Mucosa of descending colon (tissue), 3 donors: ENCODE measurements around the gene ERBB4. TPM values are rescaled to one million over a fixed set of nuclear protein-coding genes. Genes with fewer than 3 reads are reported as not detected.

Experiments
- ATAC-seq: fragments of 200-7000 bp; cut with Tn5 transposase; one replicate; pipeline ENCODE4 v1.9.1; 2020; ENCODE audit warnings: mild to moderate bottlenecking, moderate library complexity
- DNase-seq, 3 donors: peaks; one replicate each; pipeline ENCODE4 v3.0.0-alpha.2; 2020
- H3K36me3 ChIP-seq: fragments of 200-600 bp; one replicate; pipeline ENCODE4 v1.8.0; 2021; ENCODE audit warnings: low read depth, mild to moderate bottlenecking
- H3K4me1 ChIP-seq: fragments of 200-600 bp; one replicate; pipeline ENCODE4 v1.8.0; 2021; ENCODE audit warnings: low read depth, mild to moderate bottlenecking
- H3K4me3 ChIP-seq: fragments of 200-600 bp; one replicate; pipeline ENCODE4 v1.8.0; 2021; ENCODE audit warnings: mild to moderate bottlenecking
- H3K9me3 ChIP-seq: fragments of 200-600 bp; one replicate; pipeline ENCODE4 v1.8.0; 2021; ENCODE audit warnings: mild to moderate bottlenecking
- intact Hi-C, 2 donors: fragments of 100-400 bp; cut with DNase I in 1 of 2; cut with micrococcal nuclease in 1 of 2; formaldehyde crosslinking; loops; one replicate each; pipeline versions ENCODE4 v1.11.0 to v1.11.1; 2022; cut with DNase I, micrococcal nuclease
- total RNA-seq, 3 donors: library from RNA; stranded (reverse); fragmentation: NEBNext Ultra II Directional in 2 of 3; extraction: Animal tissue kit (Norgen Biotek cat#: 25700) in 2 of 3; gene quantifications; one replicate each; pipeline versions ENCODE4 v1.2.1 to v1.2.4, GENCODE V29; 2021 to 2023
- TF ChIP-seq, protein P1 (sequence below): fragments of 200-600 bp; IDR thresholded peaks from one replicate; pipeline ENCODE4 v1.8.0; 2022; ENCODE audit warnings: antibody characterized with exemption, mild to moderate bottlenecking
- donor health status: DM: no; HTN: no; CAD: no; lungs with moderate emphysema.
- donor health status: DM: no; HTN: no; CAD: no.
- donor health status: DM: no; HTN: yes; CAD: no.

Gene ERBB4
- total RNA-seq, 3 donors from 2014 or later, result 0.05 to 0.25 TPM; not detected in 1

- no peak overlapping the region for H3K4me3 ChIP-seq
- DNase-seq, result no peak
- intact Hi-C loops, result no loop called here
- no peaks in the 10 kb centered on the region for H3K9me3 ChIP-seq
- no peaks in the 10 kb centered on the region for H3K4me1 ChIP-seq
- ATAC-seq, result no peak
- no peaks in the 10 kb centered on the region for H3K36me3 ChIP-seq
- TF ChIP-seq, protein P1, sequence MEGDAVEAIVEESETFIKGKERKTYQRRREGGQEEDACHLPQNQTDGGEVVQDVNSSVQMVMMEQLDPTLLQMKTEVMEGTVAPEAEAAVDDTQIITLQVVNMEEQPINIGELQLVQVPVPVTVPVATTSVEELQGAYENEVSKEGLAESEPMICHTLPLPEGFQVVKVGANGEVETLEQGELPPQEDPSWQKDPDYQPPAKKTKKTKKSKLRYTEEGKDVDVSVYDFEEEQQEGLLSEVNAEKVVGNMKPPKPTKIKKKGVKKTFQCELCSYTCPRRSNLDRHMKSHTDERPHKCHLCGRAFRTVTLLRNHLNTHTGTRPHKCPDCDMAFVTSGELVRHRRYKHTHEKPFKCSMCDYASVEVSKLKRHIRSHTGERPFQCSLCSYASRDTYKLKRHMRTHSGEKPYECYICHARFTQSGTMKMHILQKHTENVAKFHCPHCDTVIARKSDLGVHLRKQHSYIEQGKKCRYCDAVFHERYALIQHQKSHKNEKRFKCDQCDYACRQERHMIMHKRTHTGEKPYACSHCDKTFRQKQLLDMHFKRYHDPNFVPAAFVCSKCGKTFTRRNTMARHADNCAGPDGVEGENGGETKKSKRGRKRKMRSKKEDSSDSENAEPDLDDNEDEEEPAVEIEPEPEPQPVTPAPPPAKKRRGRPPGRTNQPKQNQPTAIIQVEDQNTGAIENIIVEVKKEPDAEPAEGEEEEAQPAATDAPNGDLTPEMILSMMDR, result no peak
Measured at GRCh38 chr2:212032536-212033219, 505.9 kb downstream of the ERBB4 start.

DNA sequence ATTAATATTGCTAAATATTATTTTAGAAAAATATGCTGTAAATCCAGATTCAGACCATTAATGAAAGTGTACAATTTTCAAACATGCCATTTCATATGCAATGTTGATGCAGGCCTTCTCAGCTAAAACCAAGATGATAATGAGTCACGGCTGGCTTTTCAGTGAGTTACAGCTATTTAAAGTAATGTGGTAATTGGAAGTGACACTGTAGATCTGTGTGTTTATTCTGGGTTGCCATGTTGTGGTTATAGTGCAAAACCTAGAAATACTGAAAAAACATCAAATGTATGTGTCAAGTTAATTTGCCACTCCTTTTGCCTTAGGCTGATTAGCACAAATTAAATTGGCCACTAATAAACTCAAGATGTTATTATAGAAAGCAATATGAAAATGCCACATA lies 506.6 kb downstream of the ERBB4 start:
- TF ChIP-seq, protein P1, result no peak
- Histone ChIP-seq H3K9me3 (no peaks in the 10 kb centered on the region), H3K4me1 (no peaks in the 10 kb centered on the region), H3K36me3 (no peaks in the 10 kb centered on the region), H3K4me3 (no peak overlapping the region)
- DNase-seq, result no peak
- intact Hi-C loops, result no loop called here
- no peak for ATAC-seq

DNA sequence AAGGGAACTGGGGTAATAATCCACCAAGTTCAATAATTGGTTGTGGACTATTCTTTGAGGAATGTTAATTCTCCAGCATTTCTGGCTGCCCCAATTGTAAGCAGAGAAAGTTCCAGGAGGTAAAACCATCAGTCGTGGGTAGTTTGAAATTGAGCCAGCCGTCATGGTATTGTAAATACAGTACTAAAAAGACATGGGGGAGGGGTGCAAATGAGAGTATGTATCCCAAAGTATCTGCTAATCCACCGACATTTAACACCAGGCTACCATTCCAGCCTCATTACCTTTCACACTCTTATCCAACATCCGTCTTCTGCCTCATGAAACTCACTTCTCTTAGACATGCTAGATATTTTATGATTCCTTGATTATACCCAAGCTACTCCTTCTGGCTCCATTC lies 507.9 kb downstream of the ERBB4 start:
- ATAC-seq (no peak), DNase-seq (no peak)
- TF ChIP-seq, protein P1, result no peak
- H3K4me1 ChIP-seq, result no peaks in the 10 kb centered on the region
- H3K9me3 ChIP-seq, result no peaks in the 10 kb centered on the region
- no peak overlapping the region for H3K4me3 ChIP-seq
- intact Hi-C loops, result no loop called here
- no peaks in the 10 kb centered on the region for H3K36me3 ChIP-seq

DNA sequence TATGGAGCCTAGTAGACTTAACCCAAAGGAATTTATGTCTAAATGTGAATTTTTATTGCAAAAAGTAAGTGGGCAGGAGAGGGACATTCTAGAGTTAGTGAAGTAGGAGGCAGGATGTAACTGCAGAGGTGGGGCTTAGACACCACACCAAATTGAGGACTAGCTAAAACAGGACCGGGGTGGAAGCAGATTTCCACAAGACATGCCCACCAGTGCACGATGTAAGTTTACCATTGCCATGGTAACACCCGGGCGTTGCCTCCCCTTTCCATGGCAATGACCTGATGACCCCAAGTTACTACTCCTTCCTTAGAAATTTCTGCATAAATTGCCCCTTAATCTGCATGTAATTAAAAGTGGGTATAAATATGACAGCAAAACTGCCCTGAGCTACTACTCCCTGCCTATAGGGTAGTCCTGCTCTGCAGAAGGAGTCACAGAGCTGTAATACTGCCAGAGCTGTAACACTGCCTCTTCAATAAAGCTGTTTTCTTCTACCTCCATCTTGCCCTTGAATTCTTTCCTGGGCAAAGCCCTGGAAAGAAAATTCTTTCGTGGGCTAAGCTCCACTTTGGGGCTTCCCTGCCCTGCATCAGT lies 509.7 kb downstream of the ERBB4 start:
- H3K4me1 ChIP-seq, result no peaks in the 10 kb centered on the region
- no peaks in the 10 kb centered on the region for H3K36me3 ChIP-seq
- H3K9me3 ChIP-seq, result no peaks in the 10 kb centered on the region
- H3K4me3 ChIP-seq, result no peak overlapping the region
- TF ChIP-seq, protein P1, result no peak
- no peak for DNase-seq
- intact Hi-C loops, result no loop called here
- ATAC-seq, result no peak

- intact Hi-C loops, result no loop called here
- DNase-seq (no peak), ATAC-seq (no peak)
- no peaks in the 10 kb centered on the region for H3K36me3 ChIP-seq
- no peaks in the 10 kb centered on the region for H3K9me3 ChIP-seq
- H3K4me3 ChIP-seq, result no peak overlapping the region
- TF ChIP-seq, protein P1, result no peak
- no peaks in the 10 kb centered on the region for H3K4me1 ChIP-seq
Measured at GRCh38 chr2:212027681-212028628, 510.6 kb downstream of the ERBB4 start.
